Measurements from ENCODE around the gene KCNG2. TPM values are rescaled to one million over a fixed set of nuclear protein-coding genes. Genes with fewer than 3 reads are reported as not detected.

The KCNG2 gene
- total RNA-seq, 1 donor from 2014 or later, result not detected

DNA sequence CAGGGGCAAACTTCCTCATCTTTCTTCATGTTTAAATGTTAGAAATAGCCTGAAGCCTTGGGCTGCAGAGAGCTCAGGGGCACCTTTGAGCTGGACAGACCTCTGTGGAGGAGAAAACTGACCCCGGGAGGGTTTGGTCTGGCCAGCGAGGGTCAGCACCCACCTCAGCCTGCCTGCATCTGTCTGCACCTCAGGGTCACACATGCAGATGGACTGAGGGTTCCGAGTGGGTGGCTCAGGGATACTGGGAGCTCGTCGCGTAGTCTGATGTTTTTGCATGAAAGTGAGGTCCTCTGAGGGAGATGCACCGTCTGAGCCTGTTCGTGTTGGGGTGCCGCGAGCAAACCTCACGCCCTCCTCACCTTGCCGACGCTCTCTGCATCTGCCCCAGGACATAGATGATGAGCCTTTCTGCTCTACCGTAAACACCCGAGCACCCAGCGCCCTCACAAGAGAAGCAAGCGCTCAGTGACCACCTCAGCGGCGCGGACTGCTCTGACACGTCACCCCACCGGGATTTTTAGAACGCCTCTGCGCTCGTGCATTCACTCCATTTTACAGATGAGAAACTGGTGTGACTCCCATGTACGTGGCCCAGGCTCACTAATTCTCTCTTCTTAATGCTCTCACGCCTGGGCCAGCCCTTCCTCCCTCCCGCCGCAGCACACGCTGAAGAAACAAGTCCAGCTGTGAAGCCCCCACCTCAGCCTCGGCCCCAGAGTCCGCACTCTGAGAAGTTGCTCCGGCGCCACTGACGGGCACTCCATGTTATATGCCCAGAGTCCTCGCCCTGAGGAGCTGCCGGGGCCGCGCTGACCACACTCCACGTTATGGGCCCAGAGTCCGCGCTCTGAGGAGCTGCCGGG is 9.5 kb downstream of the KCNG2 start:
- Mint-ChIP-seq H3K4me1 (ENCODE audit: unreplicated experiment) (no peaks in the 10 kb centered on the region), H3K27me3 (ENCODE audit: unreplicated experiment) (peaks cover 18% of the 10 kb centered on the region), H3K27ac (ENCODE audit: unreplicated experiment) (no peak overlapping the region), H3K9me3 (ENCODE audit: unreplicated experiment) (peaks cover 7% of the 10 kb centered on the region), H3K36me3 (ENCODE audit: unreplicated experiment) (no peaks in the 10 kb centered on the region), H3K4me3 (ENCODE audit: unreplicated experiment) (no peak overlapping the region)
- DNase-seq (ENCODE audit: extremely low spot score, unreplicated experiment), result no peak
- TF ChIP-seq, protein P1, sequence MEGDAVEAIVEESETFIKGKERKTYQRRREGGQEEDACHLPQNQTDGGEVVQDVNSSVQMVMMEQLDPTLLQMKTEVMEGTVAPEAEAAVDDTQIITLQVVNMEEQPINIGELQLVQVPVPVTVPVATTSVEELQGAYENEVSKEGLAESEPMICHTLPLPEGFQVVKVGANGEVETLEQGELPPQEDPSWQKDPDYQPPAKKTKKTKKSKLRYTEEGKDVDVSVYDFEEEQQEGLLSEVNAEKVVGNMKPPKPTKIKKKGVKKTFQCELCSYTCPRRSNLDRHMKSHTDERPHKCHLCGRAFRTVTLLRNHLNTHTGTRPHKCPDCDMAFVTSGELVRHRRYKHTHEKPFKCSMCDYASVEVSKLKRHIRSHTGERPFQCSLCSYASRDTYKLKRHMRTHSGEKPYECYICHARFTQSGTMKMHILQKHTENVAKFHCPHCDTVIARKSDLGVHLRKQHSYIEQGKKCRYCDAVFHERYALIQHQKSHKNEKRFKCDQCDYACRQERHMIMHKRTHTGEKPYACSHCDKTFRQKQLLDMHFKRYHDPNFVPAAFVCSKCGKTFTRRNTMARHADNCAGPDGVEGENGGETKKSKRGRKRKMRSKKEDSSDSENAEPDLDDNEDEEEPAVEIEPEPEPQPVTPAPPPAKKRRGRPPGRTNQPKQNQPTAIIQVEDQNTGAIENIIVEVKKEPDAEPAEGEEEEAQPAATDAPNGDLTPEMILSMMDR (IDR thresholded peaks at IDR 0.05), result no peak

GRCh38 chr18:79809482-79810192 is 11.9 kb downstream of the KCNG2 start:
- Mint-ChIP-seq H3K27ac (ENCODE audit: unreplicated experiment) (no peak overlapping the region), H3K9me3 (ENCODE audit: unreplicated experiment) (peaks cover 7% of the 10 kb centered on the region), H3K27me3 (ENCODE audit: unreplicated experiment) (peaks cover 32% of the 10 kb centered on the region), H3K4me1 (ENCODE audit: unreplicated experiment) (no peaks in the 10 kb centered on the region), H3K36me3 (ENCODE audit: unreplicated experiment) (no peaks in the 10 kb centered on the region), H3K4me3 (ENCODE audit: unreplicated experiment) (no peak overlapping the region)
- no peak for DNase-seq (ENCODE audit: extremely low spot score, unreplicated experiment)
- TF ChIP-seq, protein P1 (IDR thresholded peaks at IDR 0.05), result no peak

DNA sequence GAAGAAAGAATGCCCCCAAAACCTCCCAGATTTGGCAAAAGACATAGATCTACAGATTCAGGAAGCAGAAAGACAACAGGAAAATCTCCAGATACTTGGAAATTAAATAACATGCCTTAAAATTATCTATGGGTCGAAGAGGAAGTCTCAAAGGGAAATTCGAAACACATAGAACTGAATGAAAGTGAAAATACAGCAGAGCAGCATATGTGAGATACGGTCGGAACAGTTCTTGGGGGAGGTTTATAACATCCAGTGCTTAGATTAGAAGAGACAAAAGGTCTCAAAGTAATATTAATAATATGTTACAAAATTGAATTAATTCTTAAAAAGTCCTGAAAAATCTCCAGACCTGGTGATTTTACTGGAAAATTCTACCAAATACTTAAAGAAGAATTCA is 14.3 kb downstream of the KCNG2 start:
- H3K27me3 Mint-ChIP-seq (ENCODE audit: unreplicated experiment), result peaks cover 39% of the 10 kb centered on the region
- H3K4me1 Mint-ChIP-seq (ENCODE audit: unreplicated experiment), result no peaks in the 10 kb centered on the region
- H3K27ac Mint-ChIP-seq (ENCODE audit: unreplicated experiment), result no peak overlapping the region
- no peaks in the 10 kb centered on the region for H3K36me3 Mint-ChIP-seq (ENCODE audit: unreplicated experiment)
- DNase-seq (ENCODE audit: extremely low spot score, unreplicated experiment), result no peak
- H3K9me3 Mint-ChIP-seq (ENCODE audit: unreplicated experiment), result peaks cover 7% of the 10 kb centered on the region
- TF ChIP-seq, protein P1 (IDR thresholded peaks at IDR 0.05), result no peak
- no peak overlapping the region for H3K4me3 Mint-ChIP-seq (ENCODE audit: unreplicated experiment)

- Mint-ChIP-seq H3K4me3 (ENCODE audit: unreplicated experiment) (no peak overlapping the region), H3K4me1 (ENCODE audit: unreplicated experiment) (no peaks in the 10 kb centered on the region), H3K9me3 (ENCODE audit: unreplicated experiment) (peaks cover 7% of the 10 kb centered on the region), H3K27me3 (ENCODE audit: unreplicated experiment) (peaks cover 39% of the 10 kb centered on the region), H3K27ac (ENCODE audit: unreplicated experiment) (no peak overlapping the region), H3K36me3 (ENCODE audit: unreplicated experiment) (no peaks in the 10 kb centered on the region)
- no peak for DNase-seq (ENCODE audit: extremely low spot score, unreplicated experiment)
- TF ChIP-seq, protein P1 (IDR thresholded peaks at IDR 0.05), result no peak
Observed at GRCh38 chr18:79814373-79814772, 16.6 kb downstream of the KCNG2 start.

- no peak overlapping the region for H3K4me3 Mint-ChIP-seq (ENCODE audit: unreplicated experiment)
- no peaks in the 10 kb centered on the region for H3K4me1 Mint-ChIP-seq (ENCODE audit: unreplicated experiment)
- DNase-seq (ENCODE audit: extremely low spot score, unreplicated experiment), result no peak
- peaks cover 37% of the 10 kb centered on the region for H3K27me3 Mint-ChIP-seq (ENCODE audit: unreplicated experiment)
- H3K27ac Mint-ChIP-seq (ENCODE audit: unreplicated experiment), result no peak overlapping the region
- peaks cover 6% of the 10 kb centered on the region for H3K9me3 Mint-ChIP-seq (ENCODE audit: unreplicated experiment)
- TF ChIP-seq, protein P1 (IDR thresholded peaks at IDR 0.05), result no peak
- H3K36me3 Mint-ChIP-seq (ENCODE audit: unreplicated experiment), result no peaks in the 10 kb centered on the region
Observed at GRCh38 chr18:79815657-79816056, 17.9 kb downstream of the KCNG2 start.
